ENCODE measurements around the gene HS2ST1. TPM values are rescaled to one million over a fixed set of nuclear protein-coding genes. Genes with fewer than 3 reads are reported as not detected.
A peak's percentile ranks its signal among the peaks of the same experiment; 100 is the strongest.

Gene HS2ST1
- total RNA-seq, 6 experiments from 2014 or later = 23.8 to 26.8 (median 24.8) TPM

DNA sequence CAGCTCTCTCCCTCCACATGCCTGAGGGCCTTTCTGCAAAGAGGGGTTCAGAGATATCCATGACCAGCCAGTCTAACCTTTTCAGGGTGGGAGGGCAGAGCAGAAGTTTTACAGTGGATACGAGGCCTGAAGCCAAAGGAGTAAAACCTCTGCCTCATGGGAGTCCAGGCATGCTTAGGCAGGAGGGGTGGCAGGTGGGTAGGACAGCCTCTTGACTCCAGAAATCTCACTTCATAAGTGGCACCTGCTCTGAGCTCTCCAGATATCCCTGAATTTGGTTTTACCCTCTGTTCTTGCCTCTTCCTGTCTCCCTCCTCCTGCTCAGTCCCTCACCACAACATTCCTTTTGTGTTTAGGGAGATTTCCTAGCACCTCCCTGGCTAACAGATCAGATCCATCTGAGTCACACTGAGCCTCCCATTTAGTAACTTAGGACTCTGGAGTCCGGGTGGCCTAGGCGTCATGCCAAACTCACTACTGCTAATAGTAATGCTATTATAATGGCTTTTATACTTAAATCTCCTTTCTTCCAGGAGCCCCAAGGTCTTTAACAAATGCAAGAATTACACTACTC, 201.0 kb downstream of the HS2ST1 start:
- peak; percentile 77 for DNase-seq
- TF ChIP-seq, protein P1, sequence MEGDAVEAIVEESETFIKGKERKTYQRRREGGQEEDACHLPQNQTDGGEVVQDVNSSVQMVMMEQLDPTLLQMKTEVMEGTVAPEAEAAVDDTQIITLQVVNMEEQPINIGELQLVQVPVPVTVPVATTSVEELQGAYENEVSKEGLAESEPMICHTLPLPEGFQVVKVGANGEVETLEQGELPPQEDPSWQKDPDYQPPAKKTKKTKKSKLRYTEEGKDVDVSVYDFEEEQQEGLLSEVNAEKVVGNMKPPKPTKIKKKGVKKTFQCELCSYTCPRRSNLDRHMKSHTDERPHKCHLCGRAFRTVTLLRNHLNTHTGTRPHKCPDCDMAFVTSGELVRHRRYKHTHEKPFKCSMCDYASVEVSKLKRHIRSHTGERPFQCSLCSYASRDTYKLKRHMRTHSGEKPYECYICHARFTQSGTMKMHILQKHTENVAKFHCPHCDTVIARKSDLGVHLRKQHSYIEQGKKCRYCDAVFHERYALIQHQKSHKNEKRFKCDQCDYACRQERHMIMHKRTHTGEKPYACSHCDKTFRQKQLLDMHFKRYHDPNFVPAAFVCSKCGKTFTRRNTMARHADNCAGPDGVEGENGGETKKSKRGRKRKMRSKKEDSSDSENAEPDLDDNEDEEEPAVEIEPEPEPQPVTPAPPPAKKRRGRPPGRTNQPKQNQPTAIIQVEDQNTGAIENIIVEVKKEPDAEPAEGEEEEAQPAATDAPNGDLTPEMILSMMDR (IDR thresholded peaks at IDR 0.05) = no peak
- H3K27me3 Mint-ChIP-seq (ENCODE audit: insufficient read depth) = no peaks in the 10 kb centered on the region
- H3K36me3 Mint-ChIP-seq (ENCODE audit: low read depth) = no peaks in the 10 kb centered on the region
- peak overlapping the region; percentile 1; the same call in 1 of the 2 replicates for H3K4me3 Mint-ChIP-seq
- peaks cover 57% of the 10 kb centered on the region for H3K4me1 Mint-ChIP-seq (ENCODE audit: low read depth)
- no peaks in the 10 kb centered on the region for H3K9me3 Mint-ChIP-seq
- peak overlapping the region; percentile 28; the same call in 1 of the 2 replicates for H3K27ac Mint-ChIP-seq

DNA sequence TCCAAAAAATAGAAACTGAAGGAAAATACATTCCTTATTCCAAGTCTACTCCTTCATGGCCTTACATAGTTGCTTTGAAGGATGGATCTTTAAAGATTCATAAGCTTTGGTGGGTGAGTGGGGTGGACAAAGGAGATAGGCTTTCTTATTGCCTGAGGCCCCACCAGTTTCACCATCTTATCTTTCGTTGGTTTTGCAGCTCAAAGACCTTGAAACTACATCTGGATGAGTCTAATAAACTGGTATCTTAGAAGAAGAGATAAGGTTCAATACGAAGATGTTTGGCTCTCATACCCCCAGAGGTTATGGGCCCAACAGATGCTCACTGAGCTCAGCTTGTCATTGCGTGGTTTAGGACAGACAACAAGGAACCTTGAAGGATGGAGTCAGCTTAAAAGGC, 201.5 kb downstream of the HS2ST1 start:
- Mint-ChIP-seq H3K4me3 (no peak overlapping the region), H3K36me3 (ENCODE audit: low read depth) (no peaks in the 10 kb centered on the region), H3K27ac (no peak overlapping the region), H3K9me3 (no peaks in the 10 kb centered on the region), H3K4me1 (ENCODE audit: low read depth) (peaks cover 57% of the 10 kb centered on the region), H3K27me3 (ENCODE audit: insufficient read depth) (no peaks in the 10 kb centered on the region)
- TF ChIP-seq, protein P1 (IDR thresholded peaks at IDR 0.05) = no peak
- DNase-seq = no peak

DNA sequence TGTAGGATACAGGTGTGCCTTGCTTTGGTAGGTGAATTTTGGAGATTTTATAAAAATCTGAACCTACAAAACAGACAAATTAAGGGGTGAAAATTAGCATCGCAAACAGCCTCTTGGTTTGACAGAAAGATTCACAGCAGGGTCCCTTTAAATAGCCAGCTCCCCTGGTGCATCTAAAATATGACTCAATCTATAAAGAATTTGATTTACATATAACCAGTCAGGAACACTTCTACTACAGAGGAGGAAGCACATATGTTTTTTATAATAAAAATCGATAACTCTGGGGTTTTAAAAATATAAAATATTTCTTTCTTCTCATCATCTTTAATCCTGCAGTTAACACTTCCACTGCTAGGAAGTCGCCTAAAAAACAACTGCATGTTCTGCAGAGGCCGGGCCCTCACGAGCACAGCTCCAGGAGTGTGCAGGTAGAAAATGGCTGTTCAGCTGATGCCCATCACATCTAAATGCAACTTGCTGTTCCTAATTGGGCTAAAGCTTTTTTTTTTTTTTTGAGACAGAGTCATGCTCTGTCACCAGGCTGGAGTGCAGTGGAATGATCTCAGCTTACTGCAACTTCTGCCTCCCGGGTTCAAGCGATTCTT, 203.4 kb downstream of the HS2ST1 start:
- Mint-ChIP-seq H3K27me3 (ENCODE audit: insufficient read depth) (no peaks in the 10 kb centered on the region; the same call in 1 of the 2 replicates), H3K4me1 (ENCODE audit: low read depth) (peaks cover 47% of the 10 kb centered on the region), H3K27ac (no peak overlapping the region), H3K4me3 (no peak overlapping the region), H3K36me3 (ENCODE audit: low read depth) (no peaks in the 10 kb centered on the region), H3K9me3 (no peaks in the 10 kb centered on the region)
- TF ChIP-seq, protein P1 (IDR thresholded peaks at IDR 0.05) = no peak
- no peak for DNase-seq

DNA sequence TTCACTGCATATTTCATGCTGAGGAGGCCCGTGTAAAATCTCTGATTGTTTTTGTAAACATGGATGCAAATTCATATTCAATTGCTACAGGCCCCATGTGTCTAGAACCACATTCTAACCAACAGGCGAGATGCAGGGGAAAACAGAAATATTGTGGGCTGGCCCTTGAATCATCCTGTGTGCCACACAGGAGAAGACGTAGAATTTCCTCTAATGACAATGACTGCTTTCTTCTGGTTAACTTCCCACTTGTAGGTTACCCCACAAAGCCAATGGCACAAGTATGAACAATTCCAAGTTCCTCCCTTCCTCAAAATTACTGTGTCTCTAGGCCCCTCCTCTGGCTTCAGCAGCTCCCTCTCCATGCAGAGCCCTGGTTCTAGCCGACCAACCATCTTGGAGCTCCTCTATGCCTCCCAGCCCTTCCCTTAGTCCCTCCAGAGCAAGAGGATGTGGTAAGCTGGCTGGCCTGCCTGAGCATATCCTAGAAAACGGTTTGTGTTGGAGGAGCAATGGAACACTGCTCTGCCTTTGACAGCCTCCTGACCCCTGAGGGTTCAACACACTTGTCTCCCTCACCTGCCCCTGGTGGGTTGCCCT, 205.2 kb downstream of the HS2ST1 start:
- H3K4me1 Mint-ChIP-seq (ENCODE audit: low read depth) = peaks cover 42% of the 10 kb centered on the region
- TF ChIP-seq, protein P1 (IDR thresholded peaks at IDR 0.05) = no peak
- H3K27me3 Mint-ChIP-seq (ENCODE audit: insufficient read depth) = peaks cover 5% of the 10 kb centered on the region
- no peak overlapping the region for H3K4me3 Mint-ChIP-seq
- no peaks in the 10 kb centered on the region for H3K36me3 Mint-ChIP-seq (ENCODE audit: low read depth)
- H3K27ac Mint-ChIP-seq = no peak overlapping the region
- no peak for DNase-seq
- H3K9me3 Mint-ChIP-seq = no peaks in the 10 kb centered on the region

DNA sequence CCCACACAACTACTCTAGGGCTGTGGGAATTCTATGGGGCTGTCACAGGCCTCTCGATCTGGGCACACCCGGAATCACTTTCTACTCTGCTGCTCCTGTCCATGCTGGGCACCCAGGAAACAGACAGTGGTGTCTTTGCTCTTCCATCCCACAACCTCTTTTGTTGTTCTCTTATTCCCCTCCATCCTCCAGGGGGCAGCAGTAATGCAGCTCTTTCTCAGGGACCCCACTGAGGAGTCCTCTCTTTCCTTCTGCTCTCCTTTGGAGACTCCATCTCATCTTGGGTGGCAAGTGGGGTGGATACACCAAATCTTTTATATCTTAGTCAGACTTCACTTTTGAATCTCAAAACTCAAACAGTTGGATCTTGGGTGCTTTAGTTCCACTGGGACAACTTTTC, 206.3 kb downstream of the HS2ST1 start:
- Mint-ChIP-seq H3K27ac (no peak overlapping the region), H3K4me3 (no peak overlapping the region), H3K36me3 (ENCODE audit: low read depth) (no peaks in the 10 kb centered on the region), H3K4me1 (ENCODE audit: low read depth) (peaks cover 30% of the 10 kb centered on the region), H3K27me3 (ENCODE audit: insufficient read depth) (peaks cover 5% of the 10 kb centered on the region), H3K9me3 (no peaks in the 10 kb centered on the region)
- DNase-seq = no peak
- TF ChIP-seq, protein P1 (IDR thresholded peaks at IDR 0.05) = peak; percentile 65

Data from HFFc6 (cell line).